SIG-M5 treated with dmso at 0.1 percent for 504 hours (cell line): Measurements from ENCODE around the gene PTPN22.
A peak's percentile ranks its signal among the peaks of the same experiment; 100 is the strongest.
"Not testable (repeated sequence)": the region's sequence is repeated elsewhere in the genome, so short reads cannot be mapped to it uniquely, and the experiment has no call there.

ENCODE experiments used
- DNase-seq: peaks from one replicate; lab custom pipeline; 2025; ENCODE audit not compliant: unreplicated experiment; lab: John Stamatoyannopoulos, UW

Gene PTPN22

DNA sequence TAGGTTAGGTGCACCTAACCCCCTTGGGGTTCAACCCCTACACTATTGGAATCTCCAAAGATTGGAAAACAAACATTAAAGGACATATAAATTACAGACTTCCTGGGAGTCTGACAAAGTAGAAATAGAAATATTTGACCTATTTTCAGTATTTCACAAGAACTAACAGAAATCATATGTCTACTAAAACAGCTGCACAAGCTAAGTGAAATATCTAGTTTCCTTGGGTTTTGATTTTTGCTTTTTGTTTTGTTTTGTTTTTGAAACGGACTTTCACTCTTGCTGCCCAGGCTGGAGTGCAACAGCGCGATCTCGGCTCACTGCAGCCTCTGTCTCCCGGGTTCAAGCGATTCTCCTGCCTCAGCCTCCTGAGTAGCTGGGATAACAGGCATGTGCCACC, 18.8 kb downstream of the PTPN22 start:
- not testable (repeated sequence) for DNase-seq

DNA sequence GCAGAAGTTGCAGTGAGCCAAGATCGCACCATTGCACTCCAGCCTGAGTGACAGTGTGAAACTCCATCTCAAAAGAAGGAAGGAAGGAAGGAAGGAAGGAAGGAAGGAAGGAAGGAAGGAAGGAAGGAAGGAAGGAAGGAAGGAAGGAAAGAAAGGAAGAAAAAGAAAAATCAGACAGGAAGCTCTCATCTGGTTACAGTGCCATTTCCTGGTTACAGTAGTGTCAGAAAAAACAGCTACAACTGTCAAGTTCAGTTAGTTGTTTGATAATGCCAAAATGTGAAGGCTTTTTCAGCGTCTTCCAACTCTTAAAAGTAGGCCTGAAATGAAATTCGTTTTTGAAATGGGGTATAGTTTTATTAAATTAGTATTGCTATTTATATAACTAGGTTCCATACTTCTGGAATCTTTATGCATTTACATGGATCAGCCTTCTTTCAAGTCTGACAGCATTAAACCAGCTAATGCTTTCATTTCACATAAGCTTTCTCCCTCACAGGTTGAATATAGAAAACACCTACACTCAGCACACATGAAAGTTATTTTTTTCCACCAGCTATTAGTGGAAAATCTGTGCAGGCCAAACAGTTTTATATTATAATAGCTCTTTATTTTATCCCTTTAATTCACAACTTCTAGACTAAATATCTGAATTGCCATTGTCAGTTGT, 21.2 kb downstream of the PTPN22 start:
- DNase-seq: no peak

DNA sequence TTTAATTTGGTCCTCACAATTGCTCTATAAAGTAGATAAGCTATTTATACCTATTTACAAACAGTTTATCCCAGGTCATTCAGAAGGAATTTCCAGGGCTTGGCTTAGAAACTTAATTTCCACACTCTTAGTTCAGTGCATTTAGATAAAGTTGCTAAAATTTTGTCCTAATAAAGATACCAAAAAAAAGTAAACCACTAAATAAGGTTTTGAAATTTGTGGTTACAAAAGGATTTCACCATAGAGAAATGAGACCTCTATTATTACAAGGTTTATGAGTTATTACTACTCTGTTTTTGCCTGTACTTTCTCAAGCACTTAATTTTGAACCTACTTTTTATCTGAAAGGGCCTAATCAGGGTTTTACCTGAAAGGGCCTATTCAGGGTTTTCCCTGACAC, 22.4 kb downstream of the PTPN22 start:
- no peak for DNase-seq

DNA sequence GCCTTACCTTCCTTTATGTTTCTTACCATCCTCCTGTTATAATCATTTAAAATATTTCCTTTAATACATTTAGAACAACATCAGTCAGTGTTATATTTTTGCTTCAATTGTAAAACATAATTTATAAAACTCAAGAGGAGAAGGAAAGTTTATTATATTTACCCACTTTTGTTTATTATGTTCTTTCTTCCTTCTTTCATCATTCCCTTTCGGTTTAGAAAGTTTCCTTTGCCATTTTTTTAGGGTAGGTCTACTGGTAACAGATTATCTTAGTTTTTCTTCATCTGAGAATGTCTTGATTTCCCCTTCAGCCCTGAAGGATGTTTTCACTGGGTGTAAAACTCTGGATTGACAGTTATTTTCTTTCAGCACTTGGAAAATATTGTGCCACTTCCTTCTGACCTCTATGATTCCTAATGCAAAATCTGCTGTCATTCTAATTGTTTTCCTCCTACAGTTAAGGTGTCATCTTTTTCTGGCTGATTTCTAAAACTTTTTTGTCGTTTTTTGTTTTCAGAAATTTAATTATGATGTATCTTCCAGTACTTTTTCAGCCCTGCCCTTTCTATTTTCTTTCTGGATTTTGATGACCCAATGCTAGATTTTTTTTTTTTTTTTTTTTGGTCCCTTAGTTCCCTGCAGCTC, 25.0 kb downstream of the PTPN22 start:
- no peak for DNase-seq

DNA sequence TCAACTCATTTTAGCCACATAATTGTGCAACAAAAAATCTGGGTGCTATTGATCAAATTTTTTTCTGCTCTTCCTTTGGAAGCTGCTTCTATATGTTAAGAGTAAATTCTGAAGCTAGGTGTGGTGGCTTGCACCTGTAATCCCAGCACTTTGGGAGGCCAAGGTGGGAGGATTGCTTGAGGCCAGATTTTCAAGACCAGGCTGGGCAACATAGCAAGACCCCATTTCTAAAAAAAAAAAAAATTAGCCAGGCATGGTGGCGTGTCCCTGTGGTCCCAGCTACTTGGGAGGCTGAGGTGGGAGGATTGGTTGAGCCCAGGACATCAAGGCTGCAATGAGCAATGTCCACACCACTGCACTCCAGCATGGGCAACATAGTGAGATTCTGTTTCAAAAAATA, 35.0 kb downstream of the PTPN22 start:
- DNase-seq: no peak

DNA sequence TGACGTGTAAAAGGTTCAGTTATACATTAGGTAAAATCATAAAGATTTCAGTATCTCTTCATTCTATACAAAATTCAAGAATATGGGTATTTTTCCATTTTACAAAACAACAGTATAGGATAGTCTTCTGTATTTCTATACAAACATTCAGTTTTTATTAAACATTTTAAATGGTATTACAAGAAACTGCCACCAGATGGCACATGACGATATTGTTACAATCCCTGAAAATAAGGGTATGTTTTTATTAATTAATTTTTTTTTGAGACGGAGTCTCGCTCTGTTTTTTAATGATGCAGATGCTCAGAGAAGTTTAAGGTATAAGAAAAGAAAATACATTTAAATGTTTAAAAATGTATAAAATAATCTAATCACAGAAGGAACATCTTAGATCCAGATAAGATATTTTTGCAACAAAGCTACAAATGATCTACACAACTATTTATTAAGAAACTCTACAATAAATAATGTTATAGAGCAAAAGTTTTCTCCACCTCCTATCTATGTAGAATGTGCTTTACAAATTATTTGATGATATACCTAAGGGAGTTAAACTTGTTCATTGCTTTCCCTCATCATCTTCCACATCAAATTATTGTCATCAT, 35.7 kb downstream of the PTPN22 start:
- DNase-seq: peak; percentile 60

DNA sequence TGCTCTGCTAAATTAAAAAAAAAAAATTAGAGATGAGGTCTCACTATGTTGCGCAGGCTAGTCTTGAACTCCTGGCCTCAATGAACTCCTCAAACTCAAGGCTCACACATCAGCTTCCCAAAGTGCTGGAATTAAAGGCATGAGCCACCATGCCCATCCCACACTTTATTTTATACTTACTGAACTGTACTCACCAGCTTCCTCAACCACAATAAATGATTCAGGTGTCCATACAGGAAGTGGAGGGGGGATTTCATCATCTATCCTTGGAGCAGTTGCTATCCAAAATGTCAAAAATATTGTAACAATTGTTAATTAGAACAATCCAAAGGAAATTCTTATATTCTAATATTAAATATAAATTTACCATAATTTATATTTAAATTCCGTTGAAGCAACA, 36.8 kb downstream of the PTPN22 start:
- DNase-seq: no peak

DNA sequence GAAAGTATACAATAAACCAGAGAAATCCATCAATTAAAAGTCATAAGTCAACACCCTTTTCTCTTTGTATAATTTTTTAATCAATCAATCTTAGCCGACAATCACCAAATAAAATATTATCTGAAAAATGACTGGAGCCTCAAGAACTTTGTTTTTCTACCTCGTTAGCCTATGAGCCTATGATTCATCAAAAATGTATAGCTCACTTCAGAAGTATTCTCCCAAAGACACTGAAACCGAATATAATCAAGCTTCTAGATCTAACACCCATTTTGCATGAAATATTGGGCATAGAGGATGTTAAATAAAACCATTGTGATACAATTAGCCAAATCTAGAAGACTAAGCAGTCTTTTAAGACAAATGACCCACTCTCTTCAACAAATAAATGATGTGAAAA, 41.5 kb downstream of the PTPN22 start:
- DNase-seq: no peak

DNA sequence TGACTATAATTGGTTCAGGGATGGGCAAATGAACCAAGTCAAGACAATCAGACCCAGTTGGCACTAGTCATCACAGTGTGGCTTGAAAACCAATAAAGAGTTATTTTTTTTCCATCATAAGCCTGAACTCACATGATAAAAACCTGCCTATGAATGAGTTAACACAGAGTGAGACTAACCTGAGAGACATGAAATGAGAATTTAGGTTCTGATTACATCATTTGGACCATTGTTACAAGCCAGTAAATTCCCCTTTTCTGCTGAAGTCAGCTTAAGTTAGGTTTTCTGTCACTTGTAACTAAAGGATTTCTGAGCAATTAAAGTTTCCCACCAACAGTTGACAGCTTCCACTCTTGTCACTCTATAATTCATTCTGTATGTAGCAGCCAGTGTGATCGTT, 49.6 kb downstream of the PTPN22 start:
- no peak for DNase-seq

DNA sequence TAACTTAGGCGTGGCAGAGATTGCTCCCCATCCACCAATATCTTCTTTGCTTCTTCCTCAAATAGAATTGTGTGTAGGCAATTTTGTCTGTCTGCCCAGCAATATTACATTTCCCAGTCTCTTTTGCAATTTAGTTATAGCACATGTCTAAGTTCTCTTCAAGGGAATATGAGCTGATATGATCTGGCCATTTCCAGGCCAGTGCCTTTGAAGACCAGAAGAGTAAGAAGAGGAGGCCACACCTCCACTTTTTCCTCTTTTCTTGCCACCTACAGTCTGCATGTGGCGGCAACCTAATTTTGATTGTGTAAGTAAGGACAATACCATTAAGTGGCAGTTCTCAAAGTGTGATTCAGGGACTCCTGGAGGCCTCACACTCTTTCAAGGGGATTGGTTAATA, 52.9 kb downstream of the PTPN22 start:
- no peak for DNase-seq

DNA sequence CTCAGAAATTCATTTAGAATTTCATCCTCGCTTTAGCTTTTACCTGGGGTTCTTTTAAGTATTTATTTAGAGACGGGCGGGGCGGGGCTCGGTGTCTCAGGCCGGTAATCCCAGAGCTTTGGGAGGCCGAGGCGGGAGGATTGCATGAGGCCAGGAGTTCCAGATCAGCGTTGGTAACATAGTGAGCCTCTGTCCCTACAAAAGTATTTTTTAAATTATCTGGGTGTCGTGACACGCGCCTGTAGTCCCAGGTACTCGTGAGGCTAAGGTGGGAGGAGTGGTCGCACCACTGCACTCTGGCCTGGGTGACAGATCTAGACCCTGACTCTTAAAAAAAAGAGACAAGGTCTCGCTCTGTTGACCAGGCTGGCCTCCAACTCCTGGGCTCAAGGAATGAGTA, 58.3 kb downstream of the PTPN22 start:
- DNase-seq: no peak

DNA sequence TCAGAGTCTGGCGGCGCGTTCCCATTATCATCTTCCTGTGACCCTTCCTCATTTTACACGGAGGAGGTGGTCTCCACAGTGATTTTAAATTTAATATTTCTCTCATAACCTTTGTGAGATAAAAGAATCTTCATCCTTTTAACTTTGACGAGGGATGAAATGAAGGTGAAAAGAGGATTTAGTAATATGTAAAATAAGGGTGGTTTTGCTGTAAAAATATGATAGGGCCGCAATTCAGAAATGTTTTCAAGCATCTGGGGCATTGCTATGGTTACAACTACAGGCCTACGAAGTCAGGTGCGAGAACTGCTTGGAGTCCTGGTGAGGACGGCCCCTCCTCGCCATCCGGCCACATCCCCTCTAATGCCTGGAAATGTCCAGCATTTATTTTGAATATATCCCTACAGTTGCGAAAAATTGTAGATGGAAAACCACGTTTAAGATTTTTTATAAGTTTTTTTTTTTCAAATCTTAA, 58.8 kb downstream of the PTPN22 start:
- no peak for DNase-seq

DNA sequence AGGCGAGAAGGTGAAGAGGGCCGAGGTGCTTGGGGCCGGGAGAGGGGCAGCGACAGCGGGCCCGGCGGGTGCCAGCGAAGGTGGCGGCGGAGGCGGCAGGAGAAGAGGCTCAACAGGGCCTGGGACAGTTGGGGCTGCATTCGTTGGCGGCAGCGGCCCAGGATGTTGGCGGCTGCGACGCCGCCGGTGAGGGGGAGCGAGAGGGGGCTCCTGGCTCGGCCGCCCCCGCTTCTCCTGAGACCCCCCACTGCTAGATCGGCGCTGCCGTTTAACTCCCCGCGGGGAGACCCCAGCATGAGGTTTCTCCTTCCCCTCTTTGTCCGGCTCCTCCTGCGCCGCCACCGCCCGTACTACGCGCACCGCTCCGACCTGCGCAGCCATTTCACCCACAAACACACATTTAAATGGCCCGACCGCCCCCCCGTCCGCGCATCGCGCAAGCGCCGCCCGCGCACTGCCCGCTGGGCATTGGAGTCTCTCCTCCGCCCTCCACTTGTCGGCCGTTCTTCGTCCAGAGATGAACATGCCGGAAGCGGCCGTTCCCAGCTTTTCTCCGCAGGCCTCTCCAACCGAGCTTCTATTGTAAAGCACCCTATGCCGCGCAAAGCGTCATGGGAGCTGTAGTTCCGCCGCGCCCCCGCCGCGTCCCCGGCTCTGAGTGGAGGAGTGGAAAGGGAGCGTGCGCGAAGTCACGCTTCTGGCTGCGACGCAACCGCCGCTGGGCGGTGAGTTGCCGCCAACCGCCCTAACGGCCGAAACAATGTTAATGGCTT, 59.4 kb downstream of the PTPN22 start, which contains the start of gene RSBN1:
Gene RSBN1 (minus strand): TSS at position 589 of the 773 bp plus-strand sequence. CDS start 64 bp downstream, at position 525.
- DNase-seq: peak; percentile 100

DNA sequence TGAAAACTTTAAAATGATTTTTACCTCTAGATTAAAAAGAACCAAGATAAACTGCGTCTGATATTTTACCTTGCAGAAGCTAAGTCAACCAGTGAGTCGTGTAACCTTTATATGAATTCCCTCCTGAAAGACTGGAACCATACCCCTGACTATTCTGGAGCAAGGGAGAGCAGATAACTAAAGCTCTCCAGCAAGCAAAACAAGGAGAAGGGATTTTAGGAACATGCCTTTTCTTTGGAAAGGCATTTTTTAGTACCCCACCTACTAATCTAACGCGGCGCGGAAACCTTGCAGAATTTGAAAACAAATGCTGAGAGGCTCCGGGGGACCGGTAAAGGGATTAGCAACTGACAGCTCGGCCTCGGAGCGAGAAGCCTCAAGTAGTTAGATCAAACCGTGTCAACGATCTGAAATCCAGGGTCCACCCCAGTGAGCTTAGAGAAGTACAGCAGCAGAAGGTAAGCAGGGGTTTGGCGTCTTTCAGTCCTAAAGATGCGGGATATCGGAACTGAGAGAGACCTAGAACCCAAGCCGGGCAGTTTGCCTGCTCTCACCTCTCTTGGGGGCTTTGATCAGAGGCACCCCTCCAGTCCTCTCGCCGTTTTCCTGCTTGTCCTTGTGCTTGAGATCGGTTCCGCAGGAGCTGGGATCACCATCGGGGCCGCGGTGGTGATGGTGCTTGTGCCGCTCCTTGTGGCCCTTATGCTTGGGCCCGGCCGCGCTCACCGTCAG, 60.2 kb downstream of the PTPN22 start:
- DNase-seq: peak; percentile 69

DNA sequence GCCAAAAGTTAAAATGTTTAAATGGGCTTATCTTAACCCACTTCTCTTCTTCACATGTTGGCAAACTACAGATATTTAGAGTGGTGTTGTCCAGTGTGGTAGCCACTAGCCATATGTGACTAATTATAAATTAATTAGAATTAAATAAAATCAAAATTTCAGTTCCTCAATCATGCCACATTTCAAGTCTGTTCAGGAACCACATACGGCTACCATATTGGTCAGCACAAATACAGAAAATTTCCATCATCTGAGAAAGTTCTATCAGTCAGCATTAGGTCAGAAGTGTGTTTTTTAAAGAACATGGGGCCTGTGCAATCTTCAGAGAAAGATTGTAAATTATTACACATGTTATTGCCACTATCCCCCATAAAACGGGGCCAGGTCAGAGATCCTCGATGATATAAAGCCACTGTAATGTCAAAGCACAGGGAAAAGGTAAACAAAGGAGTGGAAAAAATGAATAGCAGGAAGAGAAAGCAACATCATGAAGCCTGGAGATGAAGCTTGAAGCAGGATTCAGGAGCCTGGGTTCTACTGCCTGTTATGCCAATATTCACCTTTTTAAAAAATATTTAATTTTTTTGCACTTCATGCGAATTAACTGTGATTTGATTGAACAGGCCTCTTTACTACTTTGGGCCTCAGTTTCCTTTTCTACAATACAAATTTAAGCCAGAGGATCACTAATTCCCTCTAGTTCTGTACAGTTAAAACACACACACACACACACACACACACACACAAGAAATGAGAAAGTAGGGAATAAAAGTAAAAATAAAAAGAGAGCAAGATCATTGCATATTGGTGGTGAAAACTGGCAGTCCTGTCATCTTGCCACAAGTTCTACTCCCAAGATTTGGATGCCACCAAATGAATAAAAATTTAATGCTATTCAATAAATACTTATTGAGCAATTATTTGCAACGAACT, 61.6 kb downstream of the PTPN22 start:
- DNase-seq: peak; percentile 41

DNA sequence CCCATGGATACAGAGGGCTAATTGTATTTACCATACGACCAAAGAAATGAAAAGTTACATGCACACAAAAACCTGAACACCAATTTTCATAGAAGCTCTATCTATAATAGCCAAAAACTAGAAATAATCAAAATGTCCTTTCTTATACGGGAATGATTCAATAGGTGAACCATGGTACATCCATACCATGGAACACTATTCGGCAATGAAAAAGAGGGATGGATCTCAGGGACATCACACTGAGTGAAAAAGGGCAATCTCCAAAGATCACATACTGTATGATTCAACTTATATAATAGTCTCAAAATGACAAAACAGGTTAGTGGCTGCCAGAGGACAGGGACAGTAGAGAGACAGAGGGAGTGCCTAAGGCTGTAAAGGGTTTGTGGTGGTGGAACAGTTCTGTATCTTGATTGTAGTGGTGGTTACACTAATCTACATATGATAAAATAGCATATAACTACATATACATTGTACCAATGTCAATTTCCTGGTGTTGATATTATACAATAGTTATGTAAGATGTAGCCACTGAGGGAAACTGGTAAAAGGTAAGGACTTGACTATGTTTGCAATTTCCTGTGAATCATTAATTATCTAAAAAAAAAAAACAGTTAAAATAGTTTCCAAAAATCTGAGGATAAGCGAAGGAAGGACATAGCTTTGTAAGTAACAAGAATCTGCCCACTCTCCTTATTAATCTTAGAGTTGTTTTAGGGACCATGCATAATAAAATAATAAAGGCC, 62.9 kb downstream of the PTPN22 start:
- DNase-seq: no peak

DNA sequence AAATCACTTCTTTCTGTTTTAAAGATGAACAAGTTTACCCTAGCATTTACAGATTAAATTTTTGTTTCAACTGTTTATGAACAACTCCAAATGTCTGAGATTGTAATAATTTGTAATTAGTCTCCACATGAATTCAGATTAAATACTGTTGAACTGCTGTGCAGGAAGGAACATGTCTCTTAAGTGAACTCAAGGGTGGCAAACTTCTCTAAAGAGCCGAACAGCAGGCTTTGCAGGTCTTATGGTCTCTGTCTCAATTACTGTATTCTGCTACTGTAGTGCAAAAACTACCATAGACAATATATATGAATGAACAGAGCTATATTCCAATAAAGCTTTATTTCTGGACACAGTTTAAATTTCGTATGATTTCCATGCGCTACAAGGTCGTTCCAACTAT, 65.9 kb downstream of the PTPN22 start:
- DNase-seq: no peak

DNA sequence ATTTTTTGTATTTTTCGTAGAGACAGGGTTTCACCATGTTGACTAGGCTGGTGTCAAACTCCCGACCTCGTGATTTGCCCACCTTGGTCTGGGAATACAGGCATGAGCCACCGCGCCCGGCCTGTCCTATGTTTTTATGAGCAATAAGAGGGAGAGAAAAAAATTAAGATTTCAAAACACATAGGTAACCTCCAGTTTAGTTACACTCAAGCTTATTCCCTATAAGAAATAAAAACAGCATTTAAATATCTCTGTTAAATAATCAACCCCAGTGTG, 66.3 kb downstream of the PTPN22 start:
- DNase-seq: no peak
